K562 (cell line): ENCODE measurements around the gene ACRBP. TPM values are rescaled to one million over a fixed set of nuclear protein-coding genes. Genes with fewer than 3 reads are reported as not detected.
A peak's percentile ranks its signal among the peaks of the same experiment; 100 is the strongest.

Experiments
- ARHGAP35 ChIP-seq: fragments of 450-650 bp; IDR thresholded peaks from 2 replicates; pipeline ENCODE4 v1.6.1; 2018; ENCODE audit not compliant: partially characterized antibody
- ELF1 ChIP-seq: fragments of 200-800 bp; sonication (Bioruptor generic); IDR thresholded peaks from 2 replicates; pipeline ENCODE4 v1.6.1; 2016; ENCODE audit warnings: missing genetic modification characterization, missing compliant biosample characterization
- HDAC2 ChIP-seq: fragments of 450-650 bp; IDR thresholded peaks from 2 replicates; pipeline ENCODE4 v1.6.1; 2016; ENCODE audit warnings: mild to moderate bottlenecking
- HSF4 ChIP-seq: fragments of 250-450 bp; sonication (Bioruptor Pico); IDR thresholded peaks from 2 replicates; pipeline ENCODE4 v2.1.2; 2022; ENCODE audit warnings: mild to moderate bottlenecking, moderate library complexity, borderline replicate concordance
- KHSRP ChIP-seq: fragments of 450-650 bp; IDR thresholded peaks from 2 replicates; pipeline ENCODE4 v1.6.1; 2017
- MYBL2 ChIP-seq, 2 experiments: fragments of 450-650 bp in 1 of 2; sonication (generic) in 1 of 2; formaldehyde crosslinking in 1 of 2; IDR thresholded peaks; 2 replicates each; pipeline versions ENCODE4 v1.6.1 to v1.8.1; 2017 to 2022; ENCODE audit warnings: borderline replicate concordance in 1 of 2, inconsistent platforms in 1 of 2, low read depth in 1 of 2, mild to moderate bottlenecking in 1 of 2, missing genetic modification reagents in 1 of 2, moderate library complexity in 1 of 2
- NFXL1 ChIP-seq: fragments of 450-650 bp; formaldehyde crosslinking; IDR thresholded peaks from 2 replicates; pipeline ENCODE4 v1.4.0; 2021; ENCODE audit warnings: mild to moderate bottlenecking
- SAFB ChIP-seq: fragments of 200-400 bp; formaldehyde crosslinking; IDR thresholded peaks from 2 replicates; pipeline ENCODE4 v1.6.1; 2017; ENCODE audit warnings: low read depth, low read length, borderline replicate concordance
- SETDB1 ChIP-seq: IDR thresholded peaks from one replicate; pipeline ENCODE4 v1.6.1; 2012; ENCODE audit warnings: low read length, control low read depth, inconsistent platforms
- ZFP1 ChIP-seq: fragments of 450-650 bp; formaldehyde crosslinking; IDR thresholded peaks from 2 replicates; pipeline ENCODE4 v1.4.0; 2020; ENCODE audit warnings: mild to moderate bottlenecking, mixed read lengths
- ZKSCAN3 ChIP-seq: fragments of 250-450 bp; sonication (Bioruptor Pico); IDR thresholded peaks from 2 replicates; pipeline ENCODE4 v1.4.0; 2020
- ZNF12 ChIP-seq: sonication (generic); formaldehyde crosslinking; IDR thresholded peaks from 2 replicates; pipeline ENCODE4 v1.4.0; 2020; ENCODE audit warnings: mild to moderate bottlenecking, missing genetic modification reagents
- ZNF24 ChIP-seq: fragments of 450-650 bp; IDR thresholded peaks from 2 replicates; pipeline ENCODE4 v1.6.1; 2016
- polyA plus RNA-seq, 8 experiments: library from polyadenylated mRNA; depleted of rRNA in 4 of 8; stranded (reverse) in 5 of 8; unstranded in 3 of 8; fragments of >200 nt; fragmentation: Nextera tagmentation in 2 of 8; fragmentation: Illumina TruSeq in 1 of 8; extraction: Ambion mirVana in 2 of 8; extraction: Trizol in 1 of 8; gene quantifications; 2 replicates each; pipeline versions ENCODE4 v1.2.1 to v1.2.3, GENCODE V29; 2011 to 2014; ENCODE audit warnings: inconsistent platforms in 1 of 8, missing spikeins in 1 of 8
- total RNA-seq, 7 experiments: library from RNA; depleted of rRNA in 6 of 7; stranded (reverse); fragments of >200 nt in 6 of 7; fragmentation: Illumina TruSeq in 2 of 7; extraction: Trizol in 2 of 7; gene quantifications; 2 replicates each; pipeline versions ENCODE4 v1.2.1 to v1.2.3, GENCODE V29; 2011 to 2021; ENCODE audit warnings: low replicate concordance in 1 of 7
- TF ChIP-seq, protein P1 (sequence below): IDR thresholded peaks from 2 replicates; pipeline ENCODE4 v1.6.1; 2012; ENCODE audit warnings: low read depth, low read length, improper control_type of control experiment, borderline replicate concordance
- TF ChIP-seq, protein P2 (sequence below): fragments of 250-450 bp; sonication (Bioruptor Pico); IDR thresholded peaks from 2 replicates; pipeline ENCODE4 v1.8.0; 2021; ENCODE audit warnings: mild to moderate bottlenecking, moderate library complexity
- TF ChIP-seq, protein P3 (sequence below): sonication (generic); formaldehyde crosslinking; IDR thresholded peaks from 2 replicates; pipeline ENCODE4 v1.8.1; 2023; ENCODE audit warnings: mild to moderate bottlenecking, missing genetic modification reagents
- TF ChIP-seq, protein P4 (sequence below): IDR thresholded peaks from 2 replicates; pipeline ENCODE4 v1.6.1; 2016; ENCODE audit warnings: missing genetic modification characterization, missing compliant biosample characterization

The ACRBP gene
- total and polyA plus RNA-seq, 9 of the 15 experiments (the other 6 are each of a cell fraction or from before 2014, with no cell fraction given), result 3.1 to 31.8 (median 8.4) TPM

DNA sequence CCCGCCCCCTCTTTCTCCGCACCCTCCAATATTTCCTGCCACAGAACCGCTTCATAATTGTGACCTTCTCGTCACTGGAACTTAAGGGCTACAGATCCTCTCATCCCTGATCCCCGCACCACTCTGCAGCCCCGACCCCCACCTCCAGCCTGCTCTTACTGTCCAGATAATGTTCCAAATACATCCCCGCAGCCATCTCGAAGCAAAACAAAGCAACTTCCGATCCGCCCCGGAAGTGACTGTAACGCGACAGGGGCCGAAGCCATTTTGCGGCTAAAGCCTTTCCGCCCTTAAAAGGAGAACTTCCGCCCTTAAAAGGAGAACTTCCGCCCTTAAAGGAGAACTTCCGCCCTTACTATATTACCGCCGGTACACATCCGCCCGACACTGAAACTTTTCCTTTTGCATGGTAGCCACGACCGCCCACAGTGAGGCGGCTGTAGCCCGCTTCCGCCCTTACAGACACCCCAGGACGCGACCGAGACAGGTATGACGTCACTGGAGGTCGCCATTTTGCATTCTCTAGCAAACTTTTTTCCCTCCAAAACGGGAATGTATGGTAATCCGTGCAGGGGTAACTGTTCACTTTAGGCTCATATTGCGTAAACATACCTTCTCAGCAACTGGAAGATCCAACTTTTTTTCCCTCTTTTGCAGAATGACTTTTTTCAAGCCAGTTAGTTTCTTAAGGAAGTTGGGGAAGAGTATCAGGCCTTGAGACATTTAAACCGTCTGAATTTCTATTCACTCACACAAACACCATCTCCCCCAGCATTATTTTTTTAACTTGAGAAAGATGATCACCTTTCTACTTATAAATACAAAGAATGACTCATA is 15.9 kb upstream of the ACRBP start, which contains the start of gene ING4 (continued):
- TF ChIP-seq, protein P1, sequence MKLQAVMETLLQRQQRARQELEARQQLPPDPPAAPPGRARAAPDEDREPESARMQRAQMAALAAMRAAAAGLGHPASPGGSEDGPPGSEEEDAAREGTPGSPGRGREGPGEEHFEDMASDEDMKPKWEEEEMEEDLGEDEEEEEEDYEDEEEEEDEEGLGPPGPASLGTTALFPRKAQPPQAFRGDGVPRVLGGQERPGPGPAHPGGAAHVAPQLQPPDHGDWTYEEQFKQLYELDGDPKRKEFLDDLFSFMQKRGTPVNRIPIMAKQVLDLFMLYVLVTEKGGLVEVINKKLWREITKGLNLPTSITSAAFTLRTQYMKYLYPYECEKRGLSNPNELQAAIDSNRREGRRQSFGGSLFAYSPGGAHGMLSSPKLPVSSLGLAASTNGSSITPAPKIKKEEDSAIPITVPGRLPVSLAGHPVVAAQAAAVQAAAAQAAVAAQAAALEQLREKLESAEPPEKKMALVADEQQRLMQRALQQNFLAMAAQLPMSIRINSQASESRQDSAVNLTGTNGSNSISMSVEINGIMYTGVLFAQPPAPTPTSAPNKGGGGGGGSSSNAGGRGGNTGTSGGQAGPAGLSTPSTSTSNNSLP, result no peak
- TF ChIP-seq, protein P2, sequence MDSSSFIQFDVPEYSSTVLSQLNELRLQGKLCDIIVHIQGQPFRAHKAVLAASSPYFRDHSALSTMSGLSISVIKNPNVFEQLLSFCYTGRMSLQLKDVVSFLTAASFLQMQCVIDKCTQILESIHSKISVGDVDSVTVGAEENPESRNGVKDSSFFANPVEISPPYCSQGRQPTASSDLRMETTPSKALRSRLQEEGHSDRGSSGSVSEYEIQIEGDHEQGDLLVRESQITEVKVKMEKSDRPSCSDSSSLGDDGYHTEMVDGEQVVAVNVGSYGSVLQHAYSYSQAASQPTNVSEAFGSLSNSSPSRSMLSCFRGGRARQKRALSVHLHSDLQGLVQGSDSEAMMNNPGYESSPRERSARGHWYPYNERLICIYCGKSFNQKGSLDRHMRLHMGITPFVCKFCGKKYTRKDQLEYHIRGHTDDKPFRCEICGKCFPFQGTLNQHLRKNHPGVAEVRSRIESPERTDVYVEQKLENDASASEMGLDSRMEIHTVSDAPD (CRISPR knock-in tag), result no peak
- no peak for TF ChIP-seq SETDB1
- TF ChIP-seq MYBL2 (IDR thresholded peaks at IDR 0.05; ENCODE audit: low read depth), result peak; percentile 16; the same call in 1 of the 2 replicates
- TF ChIP-seq MYBL2 (CRISPR knock-in tag; IDR thresholded peaks at IDR 0.05; ENCODE audit: borderline replicate concordance), result no peak
- no peak for TF ChIP-seq ZNF12 (CRISPR knock-in tag)
- TF ChIP-seq ZFP1, result no peak
- TF ChIP-seq ARHGAP35, result no peak
- peak; percentile 95 for TF ChIP-seq KHSRP
- TF ChIP-seq ZNF24, result 0 out of 2 replicates have a peak, but pooled peaks have one; percentile 8
- no peak for TF ChIP-seq ZKSCAN3
- TF ChIP-seq, protein P3, sequence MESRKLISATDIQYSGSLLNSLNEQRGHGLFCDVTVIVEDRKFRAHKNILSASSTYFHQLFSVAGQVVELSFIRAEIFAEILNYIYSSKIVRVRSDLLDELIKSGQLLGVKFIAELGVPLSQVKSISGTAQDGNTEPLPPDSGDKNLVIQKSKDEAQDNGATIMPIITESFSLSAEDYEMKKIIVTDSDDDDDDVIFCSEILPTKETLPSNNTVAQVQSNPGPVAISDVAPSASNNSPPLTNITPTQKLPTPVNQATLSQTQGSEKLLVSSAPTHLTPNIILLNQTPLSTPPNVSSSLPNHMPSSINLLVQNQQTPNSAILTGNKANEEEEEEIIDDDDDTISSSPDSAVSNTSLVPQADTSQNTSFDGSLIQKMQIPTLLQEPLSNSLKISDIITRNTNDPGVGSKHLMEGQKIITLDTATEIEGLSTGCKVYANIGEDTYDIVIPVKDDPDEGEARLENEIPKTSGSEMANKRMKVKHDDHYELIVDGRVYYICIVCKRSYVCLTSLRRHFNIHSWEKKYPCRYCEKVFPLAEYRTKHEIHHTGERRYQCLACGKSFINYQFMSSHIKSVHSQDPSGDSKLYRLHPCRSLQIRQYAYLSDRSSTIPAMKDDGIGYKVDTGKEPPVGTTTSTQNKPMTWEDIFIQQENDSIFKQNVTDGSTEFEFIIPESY, result no peak
- no peak for TF ChIP-seq SAFB
- TF ChIP-seq HDAC2, result peak; percentile 61
- peak; percentile 100 for TF ChIP-seq ELF1 (tag)
- no peak for TF ChIP-seq HSF4 (CRISPR knock-in tag)
- TF ChIP-seq, protein P4, sequence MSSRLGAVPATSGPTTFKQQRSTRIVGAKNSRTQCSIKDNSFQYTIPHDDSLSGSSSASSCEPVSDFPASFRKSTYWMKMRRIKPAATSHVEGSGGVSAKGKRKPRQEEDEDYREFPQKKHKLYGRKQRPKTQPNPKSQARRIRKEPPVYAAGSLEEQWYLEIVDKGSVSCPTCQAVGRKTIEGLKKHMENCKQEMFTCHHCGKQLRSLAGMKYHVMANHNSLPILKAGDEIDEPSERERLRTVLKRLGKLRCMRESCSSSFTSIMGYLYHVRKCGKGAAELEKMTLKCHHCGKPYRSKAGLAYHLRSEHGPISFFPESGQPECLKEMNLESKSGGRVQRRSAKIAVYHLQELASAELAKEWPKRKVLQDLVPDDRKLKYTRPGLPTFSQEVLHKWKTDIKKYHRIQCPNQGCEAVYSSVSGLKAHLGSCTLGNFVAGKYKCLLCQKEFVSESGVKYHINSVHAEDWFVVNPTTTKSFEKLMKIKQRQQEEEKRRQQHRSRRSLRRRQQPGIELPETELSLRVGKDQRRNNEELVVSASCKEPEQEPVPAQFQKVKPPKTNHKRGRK, result no peak
- TF ChIP-seq NFXL1, result no peak
